ENCODE measurements around the gene IRX4.
A peak's percentile ranks its signal among the peaks of the same experiment; 100 is the strongest.

Gene IRX4

GRCh38 chr5:1910081-1910760 is 27.5 kb upstream of the IRX4 start:
- no peak overlapping the region for H3K4ac ChIP-seq (ENCODE audit: low read length)
- no peak overlapping the region for H3K18ac ChIP-seq (ENCODE audit: low read length)
- H3K9ac ChIP-seq (ENCODE audit: low read depth, low read length, poor library complexity), result no peak overlapping the region
- peaks cover 5% of the 10 kb centered on the region in 2 donors for H3K9me3 ChIP-seq (replicated peaks in 1 of 2; ENCODE audit: control insufficient read depth in 2 of 2, insufficient read depth in 1 of 2, low read depth in 1 of 2, low read length in 2 of 2)
- H2BK15ac ChIP-seq (ENCODE audit: low read length), result peak overlapping the region; percentile 34
- H3K4me1 ChIP-seq (ENCODE audit: control insufficient read depth in 2 of 2, insufficient read depth in 1 of 2, low read depth in 1 of 2, low read length in 2 of 2), result no peaks in the 10 kb centered on the region
- H4K8ac ChIP-seq (ENCODE audit: low read depth, low read length), result no peak overlapping the region
- H3K79me1 ChIP-seq (ENCODE audit: low read depth, low read length), result no peaks in the 10 kb centered on the region
- H3K23ac ChIP-seq (ENCODE audit: low read depth, low read length, poor library complexity), result no peak overlapping the region
- no peak overlapping the region for H2BK120ac ChIP-seq (ENCODE audit: low read depth, low read length)
- no peak for DNase-seq (ENCODE audit: low spot score)
- no peak overlapping the region for H2AFZ ChIP-seq (ENCODE audit: low read length)
- peaks cover 0 to 12% (median 0%) of the 10 kb centered on the region in 3 experiments for H3K27me3 ChIP-seq (ENCODE audit: control insufficient read depth in 3 of 3, insufficient read depth in 3 of 3, low read depth in 1 of 3, low read length in 3 of 3)
- H2BK12ac ChIP-seq (ENCODE audit: low read length), result no peak overlapping the region
- WGBS, 2 donors (ENCODE audit: extremely low coverage in 2 of 2, insufficient read length in 2 of 2, insufficient replicate concordance in 1 of 2), result no CpG with 5 or more reads among the region's 31 CpGs
- H3K4me2 ChIP-seq (ENCODE audit: insufficient read depth, low read length, poor library complexity, severe bottlenecking), result no peak overlapping the region
- no peak overlapping the region for H4K91ac ChIP-seq (ENCODE audit: low read depth, low read length, poor library complexity)
- H2BK5ac ChIP-seq (ENCODE audit: low read length), result no peak overlapping the region
- H3K4me3 ChIP-seq (ENCODE audit: low read length in 2 of 2), result no peak overlapping the region
- H3K27ac ChIP-seq (replicated peaks; ENCODE audit: low read length), result no peak overlapping the region
- no peak overlapping the region for H3K14ac ChIP-seq (ENCODE audit: low read length)
- no peaks in the 10 kb centered on the region for H3K36me3 ChIP-seq (replicated peaks in 1 of 2; ENCODE audit: control insufficient read depth in 2 of 2, insufficient read depth in 2 of 2, low read length in 2 of 2)
- no peak overlapping the region for H2AK5ac ChIP-seq (ENCODE audit: low read depth, low read length)

- no peak overlapping the region for H2AK5ac ChIP-seq (ENCODE audit: low read depth, low read length)
- H3K18ac ChIP-seq (ENCODE audit: low read length), result no peak overlapping the region
- H3K9ac ChIP-seq (ENCODE audit: low read depth, low read length, poor library complexity), result no peak overlapping the region
- WGBS, 2 donors (ENCODE audit: extremely low coverage in 2 of 2, insufficient read length in 2 of 2, insufficient replicate concordance in 1 of 2), result no CpG with 5 or more reads among the region's 15 CpGs
- no peak overlapping the region for H3K4me3 ChIP-seq (ENCODE audit: low read length in 2 of 2)
- DNase-seq (ENCODE audit: low spot score), result no peak
- no peaks in the 10 kb centered on the region for H3K36me3 ChIP-seq (replicated peaks in 1 of 2; ENCODE audit: control insufficient read depth in 2 of 2, insufficient read depth in 2 of 2, low read length in 2 of 2)
- no peak overlapping the region for H3K27ac ChIP-seq (replicated peaks; ENCODE audit: low read length)
- H2BK12ac ChIP-seq (ENCODE audit: low read length), result no peak overlapping the region
- no peak overlapping the region for H3K4ac ChIP-seq (ENCODE audit: low read length)
- H3K4me2 ChIP-seq (ENCODE audit: insufficient read depth, low read length, poor library complexity, severe bottlenecking), result no peak overlapping the region
- H3K4me1 ChIP-seq (ENCODE audit: control insufficient read depth in 2 of 2, insufficient read depth in 1 of 2, low read depth in 1 of 2, low read length in 2 of 2), result no peaks in the 10 kb centered on the region
- no peak overlapping the region for H2AFZ ChIP-seq (ENCODE audit: low read length)
- H2BK5ac ChIP-seq (ENCODE audit: low read length), result no peak overlapping the region
- H3K23ac ChIP-seq (ENCODE audit: low read depth, low read length, poor library complexity), result no peak overlapping the region
- H3K79me1 ChIP-seq (ENCODE audit: low read depth, low read length), result no peaks in the 10 kb centered on the region
- H2BK120ac ChIP-seq (ENCODE audit: low read depth, low read length), result no peak overlapping the region
- H3K27me3 ChIP-seq (ENCODE audit: control insufficient read depth in 3 of 3, insufficient read depth in 3 of 3, low read depth in 1 of 3, low read length in 3 of 3), result peaks cover 0 to 12% (median 0%) of the 10 kb centered on the region in 3 experiments
- H3K14ac ChIP-seq (ENCODE audit: low read length), result peak overlapping the region; percentile 3
- H4K8ac ChIP-seq (ENCODE audit: low read depth, low read length), result no peak overlapping the region
- no peak overlapping the region for H2BK15ac ChIP-seq (ENCODE audit: low read length)
- H3K9me3 ChIP-seq (replicated peaks in 1 of 2; ENCODE audit: control insufficient read depth in 2 of 2, insufficient read depth in 1 of 2, low read depth in 1 of 2, low read length in 2 of 2), result peaks cover 5% of the 10 kb centered on the region in 2 donors
- no peak overlapping the region for H4K91ac ChIP-seq (ENCODE audit: low read depth, low read length, poor library complexity)
These were observed 26.7 kb upstream of the IRX4 start for GRCh38 chr5:1909346-1909985.

GRCh38 chr5:1908931-1909330 is 26.2 kb upstream of the IRX4 start:
- Histone ChIP-seq H2AK5ac (ENCODE audit: low read depth, low read length) (no peak overlapping the region), H3K9ac (ENCODE audit: low read depth, low read length, poor library complexity) (no peak overlapping the region), H3K4me1 (ENCODE audit: control insufficient read depth in 2 of 2, insufficient read depth in 1 of 2, low read depth in 1 of 2, low read length in 2 of 2) (no peaks in the 10 kb centered on the region), H3K18ac (ENCODE audit: low read length) (no peak overlapping the region), H2BK120ac (ENCODE audit: low read depth, low read length) (no peak overlapping the region), H2AFZ (ENCODE audit: low read length) (no peak overlapping the region), H3K4ac (ENCODE audit: low read length) (no peak overlapping the region), H3K14ac (ENCODE audit: low read length) (peak overlapping the region; percentile 3), H2BK12ac (ENCODE audit: low read length) (no peak overlapping the region), H3K4me2 (ENCODE audit: insufficient read depth, low read length, poor library complexity, severe bottlenecking) (no peak overlapping the region), H4K8ac (ENCODE audit: low read depth, low read length) (no peak overlapping the region), H2BK5ac (ENCODE audit: low read length) (no peak overlapping the region), H4K91ac (ENCODE audit: low read depth, low read length, poor library complexity) (no peak overlapping the region), H3K23ac (ENCODE audit: low read depth, low read length, poor library complexity) (no peak overlapping the region), H3K79me1 (ENCODE audit: low read depth, low read length) (no peaks in the 10 kb centered on the region), H3K27me3 (ENCODE audit: control insufficient read depth in 3 of 3, insufficient read depth in 3 of 3, low read depth in 1 of 3, low read length in 3 of 3) (peaks cover 0 to 12% (median 0%) of the 10 kb centered on the region in 3 experiments), H2BK15ac (ENCODE audit: low read length) (no peak overlapping the region), H3K36me3 (replicated peaks in 1 of 2; ENCODE audit: control insufficient read depth in 2 of 2, insufficient read depth in 2 of 2, low read length in 2 of 2) (no peaks in the 10 kb centered on the region), H3K4me3 (ENCODE audit: low read length in 2 of 2) (no peak overlapping the region), H3K27ac (replicated peaks; ENCODE audit: low read length) (no peak overlapping the region), H3K9me3 (replicated peaks in 1 of 2; ENCODE audit: control insufficient read depth in 2 of 2, insufficient read depth in 1 of 2, low read depth in 1 of 2, low read length in 2 of 2) (peaks cover 5% of the 10 kb centered on the region in 2 donors)
- WGBS, 2 donors (ENCODE audit: extremely low coverage in 2 of 2, insufficient read length in 2 of 2, insufficient replicate concordance in 1 of 2), result no CpG with 5 or more reads among the region's 8 CpGs
- no peak for DNase-seq (ENCODE audit: low spot score)

GRCh38 chr5:1907616-1908015 is 24.9 kb upstream of the IRX4 start:
- H2BK15ac ChIP-seq (ENCODE audit: low read length), result no peak overlapping the region
- no CpG with 5 or more reads among the region's 8 CpGs for WGBS, 2 donors (ENCODE audit: extremely low coverage in 2 of 2, insufficient read length in 2 of 2, insufficient replicate concordance in 1 of 2)
- H2AFZ ChIP-seq (ENCODE audit: low read length), result no peak overlapping the region
- no peak overlapping the region for H3K4ac ChIP-seq (ENCODE audit: low read length)
- no peak overlapping the region for H2AK5ac ChIP-seq (ENCODE audit: low read depth, low read length)
- no peak overlapping the region for H3K18ac ChIP-seq (ENCODE audit: low read length)
- H3K4me1 ChIP-seq (ENCODE audit: control insufficient read depth in 2 of 2, insufficient read depth in 1 of 2, low read depth in 1 of 2, low read length in 2 of 2), result no peaks in the 10 kb centered on the region
- no peaks in the 10 kb centered on the region for H3K36me3 ChIP-seq (replicated peaks in 1 of 2; ENCODE audit: control insufficient read depth in 2 of 2, insufficient read depth in 2 of 2, low read length in 2 of 2)
- no peak overlapping the region for H3K9ac ChIP-seq (ENCODE audit: low read depth, low read length, poor library complexity)
- no peak overlapping the region for H2BK5ac ChIP-seq (ENCODE audit: low read length)
- H3K27ac ChIP-seq (replicated peaks; ENCODE audit: low read length), result no peak overlapping the region
- no peak for DNase-seq (ENCODE audit: low spot score)
- no peak overlapping the region for H2BK12ac ChIP-seq (ENCODE audit: low read length)
- H3K14ac ChIP-seq (ENCODE audit: low read length), result no peak overlapping the region
- H4K91ac ChIP-seq (ENCODE audit: low read depth, low read length, poor library complexity), result no peak overlapping the region
- H2BK120ac ChIP-seq (ENCODE audit: low read depth, low read length), result no peak overlapping the region
- H3K4me2 ChIP-seq (ENCODE audit: insufficient read depth, low read length, poor library complexity, severe bottlenecking), result no peak overlapping the region
- peaks cover 3 to 5% of the 10 kb centered on the region in 2 donors for H3K9me3 ChIP-seq (replicated peaks in 1 of 2; ENCODE audit: control insufficient read depth in 2 of 2, insufficient read depth in 1 of 2, low read depth in 1 of 2, low read length in 2 of 2)
- no peak overlapping the region for H3K4me3 ChIP-seq (ENCODE audit: low read length in 2 of 2)
- H4K8ac ChIP-seq (ENCODE audit: low read depth, low read length), result no peak overlapping the region
- no peak overlapping the region for H3K23ac ChIP-seq (ENCODE audit: low read depth, low read length, poor library complexity)
- peaks cover 0 to 14% (median 0%) of the 10 kb centered on the region in 3 experiments for H3K27me3 ChIP-seq (ENCODE audit: control insufficient read depth in 3 of 3, insufficient read depth in 3 of 3, low read depth in 1 of 3, low read length in 3 of 3)
- H3K79me1 ChIP-seq (ENCODE audit: low read depth, low read length), result no peaks in the 10 kb centered on the region

All from neuronal stem cell (in vitro differentiated cells).